ENCODE data around the gene PCBP2.

GRCh38 chr12:53506450-53506785, 54.5 kb downstream of the PCBP2 start:
- TF ChIP-seq EZH2 (IDR thresholded peaks at IDR 0.05) = no peak
- TF ChIP-seq CTCF (IDR thresholded peaks at IDR 0.05) = no peak
